K562 (cell line): ENCODE results near the gene RACGAP1. TPM values are rescaled to one million over a fixed set of nuclear protein-coding genes. Genes with fewer than 3 reads are reported as not detected.

ENCODE experiments used
- ARNT ChIP-seq, 2 experiments: fragments of 450-650 bp; IDR thresholded peaks; 2 replicates each; pipeline ENCODE4 v1.6.1; 2016; ENCODE audit warnings: mild to moderate bottlenecking in 1 of 2
- CBX1 ChIP-seq: sonication (generic); IDR thresholded peaks from 2 replicates; pipeline ENCODE4 v1.6.1; 2016; ENCODE audit warnings: antibody characterized with exemption, low read depth, mild to moderate bottlenecking
- CEBPB ChIP-seq: fragments of 450-650 bp; IDR thresholded peaks from 2 replicates; pipeline ENCODE4 v1.6.1; 2016; ENCODE audit warnings: missing genetic modification characterization, missing compliant biosample characterization
- CREB1 ChIP-seq, 2 experiments: sonication (generic) in 1 of 2; formaldehyde crosslinking in 1 of 2; IDR thresholded peaks; 2 replicates each; pipeline versions ENCODE4 v1.6.1 to v1.8.0; 2012 to 2022; ENCODE audit warnings: inconsistent platforms in 1 of 2, mild to moderate bottlenecking in 1 of 2, missing genetic modification reagents in 1 of 2, moderate library complexity in 1 of 2
- FOXO4 ChIP-seq: fragments of 450-650 bp; formaldehyde crosslinking; IDR thresholded peaks from 2 replicates; pipeline ENCODE4 v1.4.0; 2020; ENCODE audit warnings: mild to moderate bottlenecking, moderate library complexity
- HMGN3 ChIP-seq: IDR thresholded peaks from 2 replicates; pipeline ENCODE4 v1.6.1; 2011; ENCODE audit warnings: borderline replicate concordance, low read depth, mild to moderate bottlenecking, mixed read lengths, low read length; ENCODE audit not compliant: insufficient read length; ENCODE audit errors: extremely low read depth
- LCOR ChIP-seq: sonication (generic); formaldehyde crosslinking; IDR thresholded peaks from 2 replicates; pipeline ENCODE4 v1.8.0; 2022; ENCODE audit warnings: mild to moderate bottlenecking, missing genetic modification reagents
- MAFF ChIP-seq: IDR thresholded peaks from 2 replicates; pipeline ENCODE4 v1.6.1; 2012; ENCODE audit warnings: low read length, improper control_type of control experiment
- NCOA1 ChIP-seq: fragments of 450-650 bp; IDR thresholded peaks from 2 replicates; pipeline ENCODE4 v1.6.1; 2016; ENCODE audit warnings: low read depth
- NFE2 ChIP-seq: IDR thresholded peaks from 2 replicates; pipeline ENCODE4 v1.6.1; 2014; ENCODE audit warnings: antibody characterized with exemption, low read depth
- RAD21 ChIP-seq, 2 experiments: fragments of 250-450 bp in 1 of 2; fragments of 450-650 bp in 1 of 2; sonication (Bioruptor Pico) in 1 of 2; formaldehyde crosslinking in 1 of 2; IDR thresholded peaks in 1 of 2; conservative IDR thresholded peaks in 1 of 2; 2 replicates each; pipeline versions ENCODE4 v1.4.0 to v1.8.0; 2020 to 2022; ENCODE audit warnings: mild to moderate bottlenecking in 2 of 2, moderate library complexity in 1 of 2
- STAG1 ChIP-seq: sonication (generic); formaldehyde crosslinking; IDR thresholded peaks from 2 replicates; pipeline ENCODE4 v1.5.0; 2020; ENCODE audit warnings: missing genetic modification reagents, borderline replicate concordance
- TAF1 ChIP-seq: IDR thresholded peaks from 2 replicates; pipeline ENCODE4 v1.6.1; 2011; ENCODE audit warnings: mild to moderate bottlenecking, low read length, moderate library complexity; ENCODE audit not compliant: insufficient read depth, control insufficient read depth, severe bottlenecking; ENCODE audit errors: extremely low read depth
- TAF9B ChIP-seq: fragments of 450-650 bp; IDR thresholded peaks from 2 replicates; pipeline ENCODE4 v1.6.1; 2018; ENCODE audit warnings: mild to moderate bottlenecking; ENCODE audit not compliant: partially characterized antibody
- polyA plus RNA-seq, 8 experiments: library from polyadenylated mRNA; depleted of rRNA in 4 of 8; stranded (reverse) in 5 of 8; unstranded in 3 of 8; fragments of >200 nt; fragmentation: Nextera tagmentation in 2 of 8; fragmentation: Illumina TruSeq in 1 of 8; extraction: Ambion mirVana in 2 of 8; extraction: Trizol in 1 of 8; gene quantifications; 2 replicates each; pipeline versions ENCODE4 v1.2.1 to v1.2.3, GENCODE V29; 2011 to 2014; ENCODE audit warnings: inconsistent platforms in 1 of 8, missing spikeins in 1 of 8
- total RNA-seq, 7 experiments: library from RNA; depleted of rRNA in 6 of 7; stranded (reverse); fragments of >200 nt in 6 of 7; fragmentation: Illumina TruSeq in 2 of 7; extraction: Trizol in 2 of 7; gene quantifications; 2 replicates each; pipeline versions ENCODE4 v1.2.1 to v1.2.3, GENCODE V29; 2011 to 2021; ENCODE audit warnings: low replicate concordance in 1 of 7
- TF ChIP-seq, protein P1 (sequence below): fragments of 450-650 bp; IDR thresholded peaks from one replicate; pipeline ENCODE4 v1.6.1; 2018; ENCODE audit warnings: mild to moderate bottlenecking, moderate library complexity; ENCODE audit not compliant: partially characterized antibody
- TF ChIP-seq, protein P2 (sequence below), 2 experiments: fragments of 450-650 bp; IDR thresholded peaks; 2 replicates each; pipeline ENCODE4 v1.6.1; 2016; ENCODE audit warnings: mild to moderate bottlenecking in 2 of 2, borderline replicate concordance in 1 of 2, low read depth in 1 of 2, moderate library complexity in 1 of 2

RACGAP1 gene
- total and polyA plus RNA-seq, 9 of the 15 experiments (the other 6 are each of a cell fraction or from before 2014, with no cell fraction given) = 56.4 to 92.9 (median 71.8) TPM

DNA sequence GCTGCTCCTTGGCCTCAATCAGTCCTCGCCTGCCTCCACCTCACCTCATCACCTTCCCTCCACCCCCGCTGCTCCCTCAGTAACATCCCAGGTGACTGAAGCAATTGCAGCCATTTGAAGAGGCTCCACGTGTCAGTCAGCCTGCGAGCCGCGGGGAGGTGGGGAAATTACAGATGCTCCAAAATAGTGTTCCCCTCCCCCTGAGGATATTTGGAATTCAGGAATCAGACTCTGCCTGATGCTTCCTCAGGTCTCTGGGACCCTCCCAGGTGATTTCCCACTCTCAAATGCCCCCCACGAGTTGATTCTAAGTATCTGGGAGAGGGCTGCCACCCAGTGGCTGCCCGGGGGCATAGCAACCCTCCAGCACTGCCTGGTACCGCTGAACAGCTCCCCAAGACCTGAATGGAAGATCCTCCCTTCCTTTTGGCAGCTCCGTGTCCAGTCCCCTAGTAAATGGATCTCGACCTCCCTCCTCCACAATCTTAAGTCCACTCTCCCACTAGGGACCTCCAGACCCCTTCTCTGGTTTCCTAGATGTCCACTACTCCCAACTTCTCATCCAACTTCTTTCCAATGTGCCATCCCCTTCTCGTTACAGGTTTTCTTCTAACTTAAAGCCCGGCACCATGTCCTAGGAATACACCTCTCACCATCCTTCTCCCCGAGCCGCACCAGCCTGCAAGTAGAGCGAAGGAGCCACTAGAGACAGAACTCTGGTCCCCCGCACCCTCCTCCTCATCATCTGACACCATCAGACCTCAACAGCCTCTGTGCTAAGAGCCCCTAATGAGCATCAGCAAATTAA lies 30.7 kb upstream of the RACGAP1 start (continued):
- no peak for TF ChIP-seq FOXO4 (CRISPR knock-in tag)
- no peak for TF ChIP-seq LCOR (CRISPR knock-in tag)
- TF ChIP-seq CEBPB (tag) = peak; percentile 22; the same call in 1 of the 2 replicates
- no peak for TF ChIP-seq NFE2
- TF ChIP-seq, protein P1, sequence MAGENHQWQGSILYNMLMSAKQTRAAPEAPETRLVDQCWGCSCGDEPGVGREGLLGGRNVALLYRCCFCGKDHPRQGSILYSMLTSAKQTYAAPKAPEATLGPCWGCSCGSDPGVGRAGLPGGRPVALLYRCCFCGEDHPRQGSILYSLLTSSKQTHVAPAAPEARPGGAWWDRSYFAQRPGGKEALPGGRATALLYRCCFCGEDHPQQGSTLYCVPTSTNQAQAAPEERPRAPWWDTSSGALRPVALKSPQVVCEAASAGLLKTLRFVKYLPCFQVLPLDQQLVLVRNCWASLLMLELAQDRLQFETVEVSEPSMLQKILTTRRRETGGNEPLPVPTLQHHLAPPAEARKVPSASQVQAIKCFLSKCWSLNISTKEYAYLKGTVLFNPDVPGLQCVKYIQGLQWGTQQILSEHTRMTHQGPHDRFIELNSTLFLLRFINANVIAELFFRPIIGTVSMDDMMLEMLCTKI = no peak
- no peak for TF ChIP-seq TAF1
- TF ChIP-seq HMGN3 = no peak
- TF ChIP-seq TAF9B = no peak
- TF ChIP-seq RAD21 (CRISPR knock-in tag; conservative IDR thresholded peaks at IDR 0.05 in 1 of 2, IDR thresholded peaks at IDR 0.05 in 1 of 2) = peak; percentile 96 to 97
- TF ChIP-seq STAG1 (CRISPR knock-in tag) = peak; percentile 35; the same call in 1 of the 2 replicates
- TF ChIP-seq NCOA1 = no peak
- TF ChIP-seq ARNT (IDR thresholded peaks at IDR 0.05) = no peak
- no peak for TF ChIP-seq MAFF
- TF ChIP-seq, protein P2, sequence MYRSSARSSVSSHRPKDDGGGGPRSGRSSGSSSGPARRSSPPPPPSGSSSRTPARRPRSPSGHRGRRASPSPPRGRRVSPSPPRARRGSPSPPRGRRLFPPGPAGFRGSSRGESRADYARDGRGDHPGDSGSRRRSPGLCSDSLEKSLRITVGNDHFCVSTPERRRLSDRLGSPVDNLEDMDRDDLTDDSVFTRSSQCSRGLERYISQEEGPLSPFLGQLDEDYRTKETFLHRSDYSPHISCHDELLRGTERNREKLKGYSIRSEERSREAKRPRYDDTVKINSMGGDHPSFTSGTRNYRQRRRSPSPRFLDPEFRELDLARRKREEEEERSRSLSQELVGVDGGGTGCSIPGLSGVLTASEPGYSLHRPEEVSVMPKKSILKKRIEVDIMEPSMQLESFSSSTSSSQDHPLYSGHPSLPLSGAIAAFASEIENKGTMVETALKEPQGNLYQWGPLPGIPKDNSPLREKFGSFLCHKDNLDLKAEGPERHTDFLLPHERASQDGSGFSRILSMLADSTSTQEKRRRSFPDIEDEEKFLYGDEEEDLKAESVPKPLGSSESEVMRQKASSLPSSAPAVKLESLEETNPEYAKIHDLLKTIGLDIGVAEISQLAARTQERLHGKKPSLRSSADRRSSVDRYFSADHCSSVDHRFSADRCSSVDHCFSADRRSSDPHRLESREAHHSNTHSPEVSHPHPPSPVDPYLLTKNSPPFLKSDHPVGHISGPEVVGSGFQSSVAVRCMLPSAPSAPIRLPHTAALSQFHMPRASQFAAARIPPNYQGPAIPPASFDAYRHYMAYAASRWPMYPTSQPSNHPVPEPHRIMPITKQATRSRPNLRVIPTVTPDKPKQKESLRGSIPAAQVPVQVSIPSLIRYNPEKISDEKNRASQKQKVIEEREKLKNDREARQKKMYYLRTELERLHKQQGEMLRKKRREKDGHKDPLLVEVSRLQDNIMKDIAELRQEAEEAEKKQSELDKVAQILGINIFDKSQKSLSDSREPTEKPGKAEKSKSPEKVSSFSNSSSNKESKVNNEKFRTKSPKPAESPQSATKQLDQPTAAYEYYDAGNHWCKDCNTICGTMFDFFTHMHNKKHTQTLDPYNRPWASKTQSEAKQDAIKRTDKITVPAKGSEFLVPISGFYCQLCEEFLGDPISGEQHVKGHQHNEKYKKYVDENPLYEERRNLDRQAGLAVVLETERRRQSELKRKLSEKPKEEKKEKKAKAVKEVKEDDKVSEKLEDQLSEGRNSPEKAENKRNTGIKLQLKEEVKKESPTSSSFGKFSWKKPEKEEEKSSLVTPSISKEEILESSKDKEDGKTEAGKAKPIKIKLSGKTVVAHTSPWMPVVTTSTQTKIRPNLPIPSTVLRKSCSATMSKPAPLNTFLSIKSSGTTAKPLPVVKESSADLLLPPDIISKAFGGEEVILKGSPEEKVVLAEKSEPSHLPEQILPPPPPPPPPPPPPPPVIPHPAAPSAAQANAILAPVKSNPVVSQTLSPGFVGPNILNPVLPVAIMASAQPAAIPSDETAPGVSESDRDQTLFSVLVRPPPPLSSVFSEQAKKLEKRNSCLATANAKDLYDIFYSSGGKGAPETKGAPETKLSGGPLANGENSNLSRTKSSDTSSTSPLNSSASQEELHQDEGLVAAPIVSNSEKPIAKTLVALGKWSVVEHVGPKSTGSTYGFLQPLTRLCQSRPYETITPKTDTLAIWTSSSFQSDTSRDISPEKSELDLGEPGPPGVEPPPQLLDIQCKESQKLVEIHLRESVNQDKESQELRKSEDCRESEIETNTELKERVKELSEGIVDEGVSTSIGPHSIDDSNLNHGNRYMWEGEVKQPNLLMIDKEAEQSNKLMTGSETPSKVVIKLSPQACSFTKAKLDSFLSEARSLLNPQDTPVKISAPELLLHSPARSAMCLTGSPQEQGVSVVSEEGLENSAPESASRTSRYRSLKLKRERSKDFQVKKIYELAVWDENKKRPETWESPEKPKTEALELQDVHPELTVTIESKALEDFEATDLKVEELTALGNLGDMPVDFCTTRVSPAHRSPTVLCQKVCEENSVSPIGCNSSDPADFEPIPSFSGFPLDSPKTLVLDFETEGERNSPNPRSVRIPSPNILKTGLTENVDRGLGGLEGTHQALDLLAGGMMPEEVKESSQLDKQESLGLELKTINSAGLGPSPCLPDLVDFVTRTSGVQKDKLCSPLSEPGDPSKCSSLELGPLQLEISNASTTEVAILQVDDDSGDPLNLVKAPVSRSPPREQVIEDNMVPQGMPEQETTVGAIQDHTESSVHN (IDR thresholded peaks at IDR 0.05; ENCODE audit: borderline replicate concordance in 1 of 2, low read depth in 1 of 2) = no peak
- TF ChIP-seq CREB1 (IDR thresholded peaks at IDR 0.05) = no peak
- no peak for TF ChIP-seq CREB1 (CRISPR knock-in tag; IDR thresholded peaks at IDR 0.05)
- TF ChIP-seq CBX1 = no peak
